Measurements from ENCODE around the gene CDHR5.

The CDHR5 gene

DNA sequence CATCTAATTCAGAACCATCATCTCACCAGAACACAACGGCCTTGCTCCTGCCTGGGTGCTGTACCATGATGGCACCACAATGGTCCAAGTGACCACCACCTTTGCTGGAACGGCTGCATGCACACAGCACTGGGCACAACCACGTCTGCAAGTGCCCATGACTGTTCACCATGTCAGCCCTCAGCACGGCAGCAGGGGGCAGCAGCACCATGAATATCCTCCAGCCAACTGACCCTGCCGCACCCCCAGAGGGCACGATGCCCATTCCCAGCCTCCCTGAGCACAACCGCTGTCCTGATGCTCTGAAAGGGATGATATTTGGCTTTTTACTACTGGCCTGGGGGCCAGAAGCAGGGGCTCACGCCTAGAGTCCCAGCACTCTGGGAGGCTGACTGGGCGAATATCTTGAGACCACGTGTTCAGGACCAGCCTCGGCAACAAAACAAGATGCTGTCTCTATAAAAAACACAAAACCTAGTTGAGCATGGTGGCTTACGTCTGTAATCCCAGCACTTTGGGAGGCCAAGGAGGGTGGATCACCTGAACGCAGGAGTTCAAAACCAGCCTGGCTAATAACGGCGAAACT lies 38.0 kb upstream of the CDHR5 start:
- peak; percentile 54 for DNase-seq
- H3K36me3 ChIP-seq (ENCODE audit: control insufficient read depth, insufficient read depth, low read length): peaks cover 3% of the 10 kb centered on the region

DNA sequence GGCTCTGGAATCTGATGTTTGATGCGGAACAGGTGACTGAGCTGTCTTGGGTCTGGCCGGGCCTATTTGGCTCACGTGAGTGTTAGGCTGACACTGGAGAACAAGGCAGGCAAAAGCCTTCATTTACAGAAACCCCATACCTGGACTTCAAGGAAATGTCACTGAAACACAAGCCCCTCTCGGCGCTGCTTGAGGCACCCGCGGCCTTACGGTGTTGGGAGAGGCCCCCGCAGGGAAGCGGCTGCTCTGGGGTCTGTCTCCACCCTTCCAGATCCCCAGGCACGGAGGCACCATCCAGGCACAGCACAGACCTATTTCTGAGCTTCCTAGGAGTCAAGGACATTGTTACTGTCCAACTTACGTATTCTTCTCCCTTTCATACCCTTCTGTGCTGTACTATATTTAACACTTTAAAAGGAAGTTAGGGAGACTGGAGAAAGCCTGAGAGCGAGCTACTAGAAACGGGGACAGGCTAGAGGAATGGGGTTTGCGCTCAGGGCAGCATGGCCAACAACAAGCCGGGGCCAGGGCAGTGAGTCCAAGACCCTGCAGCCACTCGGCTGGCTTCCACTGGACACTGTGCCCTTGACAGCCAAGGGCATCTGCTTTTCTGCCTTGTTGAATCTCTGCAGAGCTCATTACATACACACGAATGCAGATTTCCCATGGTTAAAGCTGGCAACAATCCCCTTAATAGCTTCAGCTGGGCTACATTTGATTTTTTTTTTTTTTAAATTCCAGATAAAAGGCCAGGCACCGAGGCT lies 36.1 kb upstream of the CDHR5 start:
- H3K4me1 ChIP-seq (ENCODE audit: control insufficient read depth, low read depth, low read length): no peaks in the 10 kb centered on the region
- no peak overlapping the region for H3K27ac ChIP-seq (ENCODE audit: low read depth, low read length)
- H2AK5ac ChIP-seq (ENCODE audit: low read length): no peak overlapping the region
- no CpG with 5 or more reads among the region's 19 CpGs for WGBS (ENCODE audit: extremely low coverage, insufficient coverage, low lambda C conversion rate)
- no peak overlapping the region for H3K4ac ChIP-seq (ENCODE audit: low read depth, low read length)
- H2BK120ac ChIP-seq (ENCODE audit: low read depth, low read length): no peak overlapping the region
- peaks cover 3% of the 10 kb centered on the region for H3K36me3 ChIP-seq (ENCODE audit: control insufficient read depth, insufficient read depth, low read length)
- no peak overlapping the region for H3K4me3 ChIP-seq (ENCODE audit: low read length)
- H2BK15ac ChIP-seq (replicated peaks; ENCODE audit: low read depth): no peak overlapping the region
- no peak overlapping the region for H4K8ac ChIP-seq (ENCODE audit: low read depth, low read length)
- no peak overlapping the region for H2BK5ac ChIP-seq (ENCODE audit: low read length)
- no peak overlapping the region for H4K5ac ChIP-seq (ENCODE audit: low read length)
- H3K56ac ChIP-seq (ENCODE audit: low read length): no peak overlapping the region
- H3K18ac ChIP-seq (ENCODE audit: low read length): no peak overlapping the region
- H3K9ac ChIP-seq (ENCODE audit: low read length): no peak overlapping the region
- H3K79me2 ChIP-seq (ENCODE audit: control insufficient read depth, insufficient read depth, low read length): peaks cover 2% of the 10 kb centered on the region
- no peak overlapping the region for H3K4me2 ChIP-seq (ENCODE audit: low read length)
- no peak overlapping the region for H3K23ac ChIP-seq (ENCODE audit: low read length)
- no peaks in the 10 kb centered on the region for H3K27me3 ChIP-seq (ENCODE audit: insufficient read depth, low read length, poor library complexity)
- peaks cover 2% of the 10 kb centered on the region for H3K79me1 ChIP-seq (ENCODE audit: low read length)
- DNase-seq: no peak

More for the DNA sequence above, 38.0 kb upstream of the CDHR5 start:
- no peak overlapping the region for H3K4ac ChIP-seq (ENCODE audit: low read depth, low read length)
- no peak overlapping the region for H2AK5ac ChIP-seq (ENCODE audit: low read length)
- no peak overlapping the region for H2BK5ac ChIP-seq (ENCODE audit: low read length)
- H2BK15ac ChIP-seq (replicated peaks; ENCODE audit: low read depth): no peak overlapping the region
- no peaks in the 10 kb centered on the region for H3K4me1 ChIP-seq (ENCODE audit: control insufficient read depth, low read depth, low read length)
- H3K4me3 ChIP-seq (ENCODE audit: low read length): no peak overlapping the region
- H3K4me2 ChIP-seq (ENCODE audit: low read length): no peak overlapping the region
- peaks cover 2% of the 10 kb centered on the region for H3K79me2 ChIP-seq (ENCODE audit: control insufficient read depth, insufficient read depth, low read length)
- H2BK120ac ChIP-seq (ENCODE audit: low read depth, low read length): no peak overlapping the region
- no peaks in the 10 kb centered on the region for H3K27me3 ChIP-seq (ENCODE audit: insufficient read depth, low read length, poor library complexity)
- no CpG with 5 or more reads among the region's 15 CpGs for WGBS (ENCODE audit: extremely low coverage, insufficient coverage, low lambda C conversion rate)
- peaks cover 2% of the 10 kb centered on the region for H3K79me1 ChIP-seq (ENCODE audit: low read length)
- H4K8ac ChIP-seq (ENCODE audit: low read depth, low read length): no peak overlapping the region
- H3K56ac ChIP-seq (ENCODE audit: low read length): no peak overlapping the region
- no peak overlapping the region for H4K5ac ChIP-seq (ENCODE audit: low read length)
- no peak overlapping the region for H3K9ac ChIP-seq (ENCODE audit: low read length)
- H3K23ac ChIP-seq (ENCODE audit: low read length): no peak overlapping the region
- H3K27ac ChIP-seq (ENCODE audit: low read depth, low read length): no peak overlapping the region
- H3K18ac ChIP-seq (ENCODE audit: low read length): no peak overlapping the region

DNA sequence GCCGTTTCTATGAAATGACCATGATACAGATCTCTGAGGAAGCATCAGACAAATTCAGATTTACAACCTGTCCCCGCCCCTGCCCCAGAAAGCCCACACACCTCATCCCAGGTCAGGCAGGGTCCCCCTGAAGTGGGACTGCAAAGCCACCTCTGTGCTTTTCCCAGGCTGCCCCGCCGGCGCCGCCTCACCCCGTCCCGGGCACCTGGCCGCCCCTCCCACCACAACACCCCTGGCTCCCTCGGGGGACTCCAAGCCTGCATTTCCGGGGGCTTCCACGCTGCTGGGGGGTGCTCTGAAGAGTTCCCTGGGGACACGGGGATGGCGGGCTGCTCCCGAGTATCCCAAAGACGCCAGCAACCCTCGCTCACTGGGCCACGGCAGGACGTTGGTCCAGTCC lies 35.5 kb upstream of the CDHR5 start:
- H4K8ac ChIP-seq (ENCODE audit: low read depth, low read length): no peak overlapping the region
- no peak overlapping the region for H3K27ac ChIP-seq (ENCODE audit: low read depth, low read length)
- H3K79me1 ChIP-seq (ENCODE audit: low read length): peaks cover 2% of the 10 kb centered on the region
- no peak overlapping the region for H4K5ac ChIP-seq (ENCODE audit: low read length)
- no peak overlapping the region for H3K18ac ChIP-seq (ENCODE audit: low read length)
- H3K9ac ChIP-seq (ENCODE audit: low read length): no peak overlapping the region
- no CpG with 5 or more reads among the region's 19 CpGs for WGBS (ENCODE audit: extremely low coverage, insufficient coverage, low lambda C conversion rate)
- no peaks in the 10 kb centered on the region for H3K4me1 ChIP-seq (ENCODE audit: control insufficient read depth, low read depth, low read length)
- H3K79me2 ChIP-seq (ENCODE audit: control insufficient read depth, insufficient read depth, low read length): peaks cover 2% of the 10 kb centered on the region
- H2BK120ac ChIP-seq (ENCODE audit: low read depth, low read length): no peak overlapping the region
- no peak overlapping the region for H2BK5ac ChIP-seq (ENCODE audit: low read length)
- no peak overlapping the region for H3K56ac ChIP-seq (ENCODE audit: low read length)
- no peak overlapping the region for H3K4me2 ChIP-seq (ENCODE audit: low read length)
- H3K23ac ChIP-seq (ENCODE audit: low read length): no peak overlapping the region
- DNase-seq: no peak
- no peak overlapping the region for H2BK15ac ChIP-seq (replicated peaks; ENCODE audit: low read depth)
- H3K4me3 ChIP-seq (ENCODE audit: low read length): no peak overlapping the region
- H3K36me3 ChIP-seq (ENCODE audit: control insufficient read depth, insufficient read depth, low read length): no peaks in the 10 kb centered on the region
- no peaks in the 10 kb centered on the region for H3K27me3 ChIP-seq (ENCODE audit: insufficient read depth, low read length, poor library complexity)
- H2AK5ac ChIP-seq (ENCODE audit: low read length): no peak overlapping the region
- no peak overlapping the region for H3K4ac ChIP-seq (ENCODE audit: low read depth, low read length)

DNA sequence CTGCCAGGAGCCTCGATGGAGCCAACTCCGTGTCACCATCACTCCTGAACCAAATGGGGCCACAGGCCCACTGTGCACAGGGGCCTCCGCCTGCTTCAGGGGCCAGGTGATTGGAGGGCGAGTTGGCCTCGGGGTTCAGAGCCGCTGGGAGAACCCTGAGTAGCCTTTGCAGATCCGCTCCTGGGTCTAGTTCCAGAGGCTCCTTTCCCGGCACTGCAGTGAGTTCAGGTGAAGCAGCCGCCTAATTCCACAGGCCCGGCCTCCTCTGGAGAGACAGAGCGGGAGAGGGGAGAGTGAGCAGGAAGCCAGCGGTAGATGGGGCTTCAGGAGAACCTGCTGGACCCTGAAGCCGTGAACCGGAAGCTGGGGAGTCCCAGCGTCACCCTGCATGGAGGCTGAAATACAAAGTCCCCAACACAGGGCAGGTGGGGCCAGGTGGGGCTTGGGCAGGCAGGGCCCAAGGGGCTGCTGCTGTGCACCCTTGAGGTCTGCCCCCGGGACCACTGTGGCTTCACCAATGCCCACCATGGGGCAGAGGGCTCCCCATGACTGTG lies 34.9 kb upstream of the CDHR5 start:
- Histone ChIP-seq H3K27ac (ENCODE audit: low read depth, low read length) (no peak overlapping the region), H3K4ac (ENCODE audit: low read depth, low read length) (no peak overlapping the region), H3K23ac (ENCODE audit: low read length) (no peak overlapping the region), H2BK120ac (ENCODE audit: low read depth, low read length) (no peak overlapping the region), H4K8ac (ENCODE audit: low read depth, low read length) (no peak overlapping the region), H2BK5ac (ENCODE audit: low read length) (no peak overlapping the region), H3K9ac (ENCODE audit: low read length) (no peak overlapping the region), H3K79me1 (ENCODE audit: low read length) (peaks cover 2% of the 10 kb centered on the region), H3K79me2 (ENCODE audit: control insufficient read depth, insufficient read depth, low read length) (peaks cover 2% of the 10 kb centered on the region), H3K4me1 (ENCODE audit: control insufficient read depth, low read depth, low read length) (no peaks in the 10 kb centered on the region), H2AK5ac (ENCODE audit: low read length) (no peak overlapping the region), H4K5ac (ENCODE audit: low read length) (no peak overlapping the region), H2BK15ac (replicated peaks; ENCODE audit: low read depth) (no peak overlapping the region), H3K4me3 (ENCODE audit: low read length) (no peak overlapping the region), H3K56ac (ENCODE audit: low read length) (no peak overlapping the region), H3K27me3 (ENCODE audit: insufficient read depth, low read length, poor library complexity) (no peaks in the 10 kb centered on the region), H3K18ac (ENCODE audit: low read length) (no peak overlapping the region), H3K36me3 (ENCODE audit: control insufficient read depth, insufficient read depth, low read length) (no peaks in the 10 kb centered on the region), H3K4me2 (ENCODE audit: low read length) (no peak overlapping the region)
- WGBS (ENCODE audit: extremely low coverage, insufficient coverage, low lambda C conversion rate): no CpG with 5 or more reads among the region's 16 CpGs
- DNase-seq: no peak

DNA sequence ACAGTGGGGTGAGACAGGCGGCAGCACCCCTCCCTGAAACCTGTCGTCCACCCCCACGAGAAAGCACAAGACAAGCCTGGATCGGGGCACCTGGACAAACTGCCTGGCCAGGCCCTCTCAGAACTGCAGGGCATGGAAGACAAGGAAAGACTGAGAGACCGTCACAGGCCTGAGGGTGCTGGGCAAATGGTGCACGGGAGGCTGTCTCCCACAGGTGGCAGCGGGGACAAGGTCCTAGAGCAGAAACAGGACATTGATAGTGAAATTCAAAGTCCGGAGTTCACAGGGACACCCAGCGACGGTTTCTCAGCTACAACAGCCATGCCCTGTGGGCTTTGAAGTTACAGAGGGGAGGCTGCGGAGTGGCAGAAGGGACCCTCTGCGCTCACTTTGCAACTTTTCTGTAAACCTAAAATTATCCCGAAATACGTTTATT lies 33.0 kb upstream of the CDHR5 start:
- Histone ChIP-seq H3K4ac (ENCODE audit: low read depth, low read length) (no peak overlapping the region), H2BK5ac (ENCODE audit: low read length) (no peak overlapping the region), H3K56ac (ENCODE audit: low read length) (no peak overlapping the region), H2BK15ac (replicated peaks; ENCODE audit: low read depth) (no peak overlapping the region), H3K23ac (ENCODE audit: low read length) (no peak overlapping the region), H3K4me2 (ENCODE audit: low read length) (no peak overlapping the region), H3K79me2 (ENCODE audit: control insufficient read depth, insufficient read depth, low read length) (peaks cover 2% of the 10 kb centered on the region), H3K18ac (ENCODE audit: low read length) (no peak overlapping the region), H3K27ac (ENCODE audit: low read depth, low read length) (no peak overlapping the region), H3K4me1 (ENCODE audit: control insufficient read depth, low read depth, low read length) (no peaks in the 10 kb centered on the region), H3K79me1 (ENCODE audit: low read length) (peaks cover 2% of the 10 kb centered on the region), H3K27me3 (ENCODE audit: insufficient read depth, low read length, poor library complexity) (no peaks in the 10 kb centered on the region), H2BK120ac (ENCODE audit: low read depth, low read length) (no peak overlapping the region), H3K4me3 (ENCODE audit: low read length) (no peak overlapping the region), H3K9ac (ENCODE audit: low read length) (no peak overlapping the region), H3K36me3 (ENCODE audit: control insufficient read depth, insufficient read depth, low read length) (no peaks in the 10 kb centered on the region), H2AK5ac (ENCODE audit: low read length) (no peak overlapping the region), H4K5ac (ENCODE audit: low read length) (no peak overlapping the region), H4K8ac (ENCODE audit: low read depth, low read length) (no peak overlapping the region)
- no CpG with 5 or more reads among the region's 14 CpGs for WGBS (ENCODE audit: extremely low coverage, insufficient coverage, low lambda C conversion rate)
- DNase-seq: no peak

All from mesendoderm (in vitro differentiated cells).